Esophagus muscularis mucosa (tissue), 4 donors: ENCODE data around the gene ELP4. TPM values are rescaled to one million over a fixed set of nuclear protein-coding genes. Genes with fewer than 3 reads are reported as not detected.

Experiments used
- DNase-seq: peaks from one replicate; pipeline ENCODE4 v3.0.0-alpha.2; 2017; ENCODE audit errors: extremely low spot score
- H3K27ac ChIP-seq, 4 donors: fragments of 200-600 bp; sonication (generic); replicated peaks in 1 of 4; 1 replicate in 3 of 4; 2 replicates in 1 of 4; pipeline ENCODE4 v1.5.1; 2016 to 2019; ENCODE audit warnings: mild to moderate bottlenecking in 1 of 4
- H3K27me3 ChIP-seq, 4 donors: fragments of 200-600 bp; sonication (generic); one replicate each; pipeline versions ENCODE4 v1.5.1 to v1.6.0; 2016 to 2019
- H3K36me3 ChIP-seq, 4 donors: fragments of 200-600 bp; sonication (generic); one replicate each; pipeline ENCODE4 v1.5.1; 2016 to 2019
- H3K4me1 ChIP-seq, 4 donors: fragments of 200-600 bp; sonication (generic); one replicate each; pipeline ENCODE4 v1.5.1; 2016 to 2019
- H3K4me3 ChIP-seq, 4 donors: fragments of 200-600 bp; sonication (generic); 1 replicate in 2 of 4; 2 replicates in 2 of 4; pipeline ENCODE4 v1.5.1; 2016 to 2019; ENCODE audit warnings: mild to moderate bottlenecking in 4 of 4, moderate library complexity in 1 of 4
- H3K9me3 ChIP-seq, 4 donors: fragments of 200-600 bp; sonication (generic); 1 replicate in 3 of 4; 2 replicates in 1 of 4; pipeline ENCODE4 v1.5.1; 2016 to 2019
- CTCF ChIP-seq, 3 experiments: fragments of 200-600 bp in 2 of 3; fragments of 450-650 bp in 1 of 3; sonication (generic) in 2 of 3; IDR thresholded peaks; one replicate each; pipeline ENCODE4 v1.5.1; 2017 to 2019; ENCODE audit warnings: antibody characterized with exemption in 3 of 3, mild to moderate bottlenecking in 2 of 3, moderate library complexity in 1 of 3
- EP300 ChIP-seq: sonication (generic); formaldehyde crosslinking; IDR thresholded peaks from one replicate; pipeline ENCODE4 v1.6.1; 2017; ENCODE audit warnings: antibody characterized with exemption
- POLR2A ChIP-seq: fragments of 450-650 bp; IDR thresholded peaks from one replicate; pipeline ENCODE4 v1.6.1; 2017; ENCODE audit warnings: antibody characterized with exemption, moderate library complexity, mild to moderate bottlenecking, low read depth
- POLR2AphosphoS5 ChIP-seq, 2 donors: sonication (generic); formaldehyde crosslinking; IDR thresholded peaks; one replicate each; pipeline ENCODE4 v1.6.1; 2017; ENCODE audit warnings: antibody characterized with exemption in 2 of 2
- WGBS: methylation state at CpG from one replicate; pipeline ENCODE4 v1.1.5; 2018; 5-methylcytosine and 5-hydroxymethylcytosine counted together
- intact Hi-C: fragments of 100-400 bp; cut with DNase I; formaldehyde crosslinking; loops from one replicate; pipeline ENCODE4 v1.15.1; 2023
- total RNA-seq, 4 donors: library from RNA; depleted of rRNA; stranded (reverse); fragments of >200 nt; gene quantifications; one replicate each; pipeline versions ENCODE4 v1.1.0 to v1.2.1, GENCODE V29; 2016

ELP4 gene
- total RNA-seq, 4 donors from 2014 or later = 18.1 to 25.5 (median 19.2) TPM

GRCh38 chr11:31643857-31644256 lies 134.3 kb downstream of the ELP4 start:
- 29% methylated on average over 1 of the region's 1 CpG for WGBS

GRCh38 chr11:31645747-31646146 lies 136.2 kb downstream of the ELP4 start:
- H3K36me3 ChIP-seq = peaks cover 0 to 5% (median 0%) of the 10 kb centered on the region in 4 donors
- no peak for DNase-seq
- intact Hi-C loops = no loop called here
- no peaks in the 10 kb centered on the region for H3K27me3 ChIP-seq
- peaks cover 8 to 33% (median 27%) of the 10 kb centered on the region in 4 donors for H3K4me1 ChIP-seq
- no peak overlapping the region for H3K27ac ChIP-seq
- TF ChIP-seq CTCF (IDR thresholded peaks at IDR 0.05) (no peak), EP300 (no peak), POLR2A (no peak), POLR2AphosphoS5 (IDR thresholded peaks at IDR 0.05) (no peak)
- H3K9me3 ChIP-seq = no peaks in the 10 kb centered on the region
- no peak overlapping the region for H3K4me3 ChIP-seq

More at GRCh38 chr11:31643857-31644256, 134.3 kb downstream of the ELP4 start:
- Histone ChIP-seq H3K36me3 (peaks cover 0 to 5% (median 0%) of the 10 kb centered on the region in 4 donors), H3K27ac (no peak overlapping the region), H3K4me1 (peaks cover 8 to 33% (median 27%) of the 10 kb centered on the region in 4 donors), H3K4me3 (no peak overlapping the region), H3K9me3 (no peaks in the 10 kb centered on the region), H3K27me3 (no peaks in the 10 kb centered on the region)
- no peak for TF ChIP-seq POLR2AphosphoS5 (IDR thresholded peaks at IDR 0.05)
- TF ChIP-seq POLR2A = no peak
- no peak for TF ChIP-seq EP300
- no peak for TF ChIP-seq CTCF (IDR thresholded peaks at IDR 0.05)
- no peak for DNase-seq
- intact Hi-C loops = no loop called here

- TF ChIP-seq POLR2A = no peak
- TF ChIP-seq EP300 = no peak
- no peak for TF ChIP-seq POLR2AphosphoS5 (IDR thresholded peaks at IDR 0.05)
- no peak for TF ChIP-seq CTCF (IDR thresholded peaks at IDR 0.05)
- Histone ChIP-seq H3K27me3 (no peaks in the 10 kb centered on the region), H3K27ac (no peak overlapping the region), H3K4me1 (peaks cover 8 to 33% (median 27%) of the 10 kb centered on the region in 4 donors), H3K4me3 (no peak overlapping the region), H3K36me3 (peaks cover 0 to 5% (median 0%) of the 10 kb centered on the region in 4 donors), H3K9me3 (no peaks in the 10 kb centered on the region)
- DNase-seq = no peak
- 28% methylated on average over 1 of the region's 1 CpG for WGBS
- intact Hi-C loops = no loop called here
These were observed 136.6 kb downstream of the ELP4 start for GRCh38 chr11:31646216-31646615.

- Histone ChIP-seq H3K36me3 (peaks cover 0 to 5% (median 0%) of the 10 kb centered on the region in 4 donors), H3K27me3 (no peaks in the 10 kb centered on the region), H3K27ac (no peak overlapping the region), H3K9me3 (no peaks in the 10 kb centered on the region), H3K4me3 (no peak overlapping the region), H3K4me1 (peaks cover 8 to 18% (median 15%) of the 10 kb centered on the region in 4 donors)
- no peak for TF ChIP-seq POLR2AphosphoS5 (IDR thresholded peaks at IDR 0.05)
- TF ChIP-seq POLR2A = no peak
- TF ChIP-seq EP300 = no peak
- TF ChIP-seq CTCF (IDR thresholded peaks at IDR 0.05) = no peak
- intact Hi-C loops = no loop called here
- whole genome bisulfite sequencing = 96% methylated on average over 6 of the region's 6 CpGs
- no peak for DNase-seq
These were observed 139.8 kb downstream of the ELP4 start for GRCh38 chr11:31649129-31649966.
